Umbilical cord (tissue), 2 donors: Measurements from ENCODE around the gene STARD10. TPM values are rescaled to one million over a fixed set of nuclear protein-coding genes. Genes with fewer than 3 reads are reported as not detected.
"Not testable (repeated sequence)": the region's sequence is repeated elsewhere in the genome, so short reads cannot be mapped to it uniquely, and the experiment has no call there.

Source experiments
- DNase-seq: peaks from one replicate; pipeline ENCODE4 v3.0.0-alpha.2; 2015; ENCODE audit warnings: low spot score
- total RNA-seq: library from RNA; depleted of rRNA; stranded (reverse); fragments of >200 nt; gene quantifications from one replicate; pipeline ENCODE4 v1.2.3, GENCODE V29; 2014; ENCODE audit warnings: low replicate concordance; ENCODE audit not compliant: insufficient read depth

STARD10 gene
- total RNA-seq, 1 donor from 2014 or later = 56.1 TPM

DNA sequence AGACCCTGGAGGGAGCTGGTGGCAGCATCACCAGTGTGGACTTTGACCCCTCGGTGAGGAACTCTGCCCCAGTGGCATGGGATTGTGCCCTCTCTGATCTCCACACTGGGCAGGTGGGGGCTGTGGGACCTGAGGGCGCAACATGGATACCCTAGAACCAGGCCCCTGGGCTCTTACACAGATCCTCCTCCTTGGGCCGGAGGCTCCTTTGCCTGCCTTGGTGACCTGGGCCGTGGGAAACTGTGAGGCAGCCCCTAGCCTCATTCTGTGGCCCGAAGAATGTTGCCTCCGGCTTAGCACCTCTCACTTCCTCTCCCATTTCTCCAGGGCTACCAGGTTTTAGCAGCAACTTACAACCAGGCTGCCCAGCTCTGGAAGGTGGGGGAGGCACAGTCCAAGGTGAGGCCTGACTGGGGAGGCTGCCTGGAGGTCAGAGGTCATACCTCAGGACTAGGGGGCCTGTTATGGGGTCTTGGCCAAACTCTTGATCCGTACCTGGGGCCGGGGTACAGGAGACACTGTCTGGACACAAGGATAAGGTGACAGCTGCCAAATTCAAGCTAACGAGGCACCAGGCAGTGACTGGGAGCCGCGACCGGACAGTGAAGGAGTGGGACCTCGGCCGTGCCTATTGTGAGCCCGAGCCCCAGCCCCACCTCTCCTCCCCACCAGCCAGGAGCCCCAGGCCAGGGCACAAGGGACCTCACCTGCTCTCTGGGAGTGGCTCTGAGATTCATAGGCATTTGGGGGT lies 32.5 kb upstream of the STARD10 start:
- DNase-seq = no peak

- DNase-seq = no peak
Measured at GRCh38 chr11:72825661-72826060, 31.8 kb upstream of the STARD10 start.

DNA sequence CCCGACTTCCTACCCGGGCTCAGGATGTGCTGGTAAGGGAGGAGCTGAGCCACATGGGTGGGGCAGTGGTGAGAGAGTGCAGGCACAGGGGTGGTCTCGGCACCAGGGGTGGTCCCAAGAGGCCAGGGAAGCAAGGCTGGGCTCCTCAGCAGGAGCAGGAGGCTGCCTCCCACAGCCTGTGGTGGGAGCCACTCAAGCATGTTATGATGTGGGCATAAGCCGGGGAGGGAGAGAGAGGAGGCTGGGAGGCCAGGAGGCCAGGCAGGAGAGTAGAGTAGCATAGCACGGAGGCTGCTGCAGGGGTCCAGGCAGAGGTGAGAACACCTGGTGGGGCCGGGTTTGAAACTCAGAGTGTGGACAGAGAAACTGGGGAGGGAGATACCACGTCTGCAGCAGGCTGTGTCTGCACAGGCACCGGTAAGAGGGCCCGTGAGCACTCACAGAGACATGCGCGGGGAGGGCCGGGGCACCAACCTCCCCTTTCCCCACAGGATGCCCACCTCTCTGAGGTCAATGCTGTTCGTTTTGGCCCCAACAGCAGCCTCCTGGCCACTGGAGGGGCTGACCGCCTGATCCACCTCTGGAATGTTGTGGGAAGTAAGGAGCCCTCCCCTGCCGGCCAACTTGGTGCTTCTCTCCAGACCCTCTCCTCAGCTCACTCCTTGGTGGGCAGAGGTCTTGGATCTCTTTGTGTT lies 31.1 kb upstream of the STARD10 start:
- DNase-seq = no peak

GRCh38 chr11:72824020-72824419 lies 30.2 kb upstream of the STARD10 start:
- no peak for DNase-seq

DNA sequence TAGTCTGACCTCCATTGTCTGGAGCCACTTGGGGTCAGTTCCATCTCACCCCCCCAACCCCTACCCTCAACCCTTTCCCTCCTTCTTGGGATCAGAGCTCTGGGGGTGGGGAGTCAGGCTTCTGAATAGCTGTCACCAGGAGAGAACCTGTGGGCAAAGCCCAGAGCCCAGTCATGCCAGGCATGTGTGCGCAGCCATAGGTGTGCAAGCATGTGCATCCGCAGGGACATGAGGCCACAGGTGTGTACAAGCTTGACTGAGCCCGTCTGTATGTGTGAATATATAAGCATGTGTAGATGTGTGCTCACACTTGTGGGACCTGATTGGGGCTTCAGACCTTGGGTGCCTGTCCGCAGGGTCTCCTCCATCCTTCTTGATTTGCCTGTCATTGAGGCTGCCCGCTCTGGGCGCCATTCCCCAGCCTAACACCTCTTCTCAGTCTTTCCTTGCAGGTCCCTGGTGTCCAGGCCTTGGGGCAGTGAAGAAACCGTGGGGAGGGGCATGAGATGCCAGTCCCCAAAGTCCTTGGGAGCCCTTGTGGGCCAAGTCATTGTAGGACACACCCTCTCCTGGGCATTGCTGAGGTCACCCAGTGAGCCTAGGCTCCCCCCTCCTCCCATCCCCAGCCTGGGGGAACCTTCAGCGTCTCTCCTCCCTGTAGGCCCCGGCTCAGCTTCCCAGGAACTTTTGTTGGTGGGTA lies 29.4 kb upstream of the STARD10 start:
- DNase-seq = no peak

GRCh38 chr11:72821920-72822799 lies 28.3 kb upstream of the STARD10 start:
- peak; percentile 91 for DNase-seq

- no peak for DNase-seq
Measured at GRCh38 chr11:72821221-72821919, 27.5 kb upstream of the STARD10 start.

DNA sequence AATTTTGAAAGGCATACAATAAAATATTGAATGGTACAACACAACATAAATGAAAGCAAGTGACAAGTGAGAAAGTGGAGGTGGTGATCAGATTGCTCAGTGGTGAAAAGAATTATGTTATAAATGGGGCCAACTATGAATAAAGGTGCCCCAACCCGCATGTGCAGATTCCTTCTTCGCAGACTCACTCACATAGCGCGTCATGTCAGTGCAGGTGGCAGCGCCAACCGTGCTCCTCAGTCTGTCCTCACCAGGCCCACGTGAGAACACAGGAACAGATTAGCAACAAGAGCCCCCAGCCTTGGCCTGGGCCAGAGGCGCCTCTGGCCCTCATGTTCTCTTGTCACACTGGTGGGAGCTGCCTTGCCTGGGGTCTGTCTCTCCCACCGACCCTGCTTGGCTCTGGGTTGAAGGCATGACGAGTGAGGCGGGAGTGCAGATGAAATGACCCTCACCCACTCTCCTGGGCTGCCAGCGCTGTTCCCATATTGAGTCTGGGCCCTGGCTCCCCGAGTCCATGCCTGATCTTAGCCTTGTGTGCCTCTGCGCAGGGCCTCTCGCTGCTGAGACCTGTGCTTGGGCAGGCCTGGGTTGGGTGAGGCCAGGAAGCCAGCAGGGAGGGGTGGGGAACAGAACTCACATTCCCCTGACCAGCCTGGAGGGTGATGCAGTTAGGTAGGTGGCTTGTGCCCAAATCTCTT lies 26.7 kb upstream of the STARD10 start:
- no peak for DNase-seq

DNA sequence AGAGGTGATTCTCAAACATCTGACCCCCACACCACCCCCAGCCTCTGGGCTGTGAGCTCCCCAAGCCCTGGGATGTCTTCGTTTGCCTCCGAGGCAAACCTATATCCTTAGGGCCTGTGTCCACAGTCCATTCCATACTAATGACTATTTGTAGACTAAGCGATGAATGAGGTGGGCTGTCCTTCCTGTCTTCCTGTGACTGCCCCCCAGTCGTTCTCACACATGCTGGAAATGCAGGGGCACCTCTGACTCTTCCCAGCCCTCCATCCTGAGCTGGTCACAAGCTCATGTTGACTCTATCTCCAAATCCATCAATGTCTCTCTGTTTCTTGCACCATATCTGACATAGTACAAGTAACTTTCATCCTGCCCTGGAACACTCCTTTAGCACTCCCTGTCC lies 25.1 kb upstream of the STARD10 start:
- no peak for DNase-seq

DNA sequence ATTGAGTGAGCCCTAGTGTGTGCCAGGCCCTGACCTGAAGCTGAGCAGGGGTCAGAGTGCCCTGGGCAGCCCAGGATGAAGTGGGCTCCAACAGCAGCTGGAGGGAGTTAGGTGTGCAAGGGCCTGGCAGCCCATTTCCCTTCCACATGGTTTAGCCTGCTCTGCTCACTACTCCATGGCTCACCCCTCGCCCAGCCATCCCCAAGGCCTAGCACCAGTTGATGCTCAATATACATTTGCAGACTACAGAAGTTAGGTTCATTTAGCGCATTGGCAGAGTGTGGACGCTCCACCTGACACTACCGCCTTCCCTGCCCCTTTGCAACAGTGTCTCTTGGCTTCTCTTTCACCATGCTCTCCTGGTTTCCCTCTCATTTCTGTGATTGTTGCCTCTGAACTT lies 24.1 kb upstream of the STARD10 start:
- DNase-seq = no peak

GRCh38 chr11:72816404-72816990 lies 22.6 kb upstream of the STARD10 start:
- DNase-seq = no peak

DNA sequence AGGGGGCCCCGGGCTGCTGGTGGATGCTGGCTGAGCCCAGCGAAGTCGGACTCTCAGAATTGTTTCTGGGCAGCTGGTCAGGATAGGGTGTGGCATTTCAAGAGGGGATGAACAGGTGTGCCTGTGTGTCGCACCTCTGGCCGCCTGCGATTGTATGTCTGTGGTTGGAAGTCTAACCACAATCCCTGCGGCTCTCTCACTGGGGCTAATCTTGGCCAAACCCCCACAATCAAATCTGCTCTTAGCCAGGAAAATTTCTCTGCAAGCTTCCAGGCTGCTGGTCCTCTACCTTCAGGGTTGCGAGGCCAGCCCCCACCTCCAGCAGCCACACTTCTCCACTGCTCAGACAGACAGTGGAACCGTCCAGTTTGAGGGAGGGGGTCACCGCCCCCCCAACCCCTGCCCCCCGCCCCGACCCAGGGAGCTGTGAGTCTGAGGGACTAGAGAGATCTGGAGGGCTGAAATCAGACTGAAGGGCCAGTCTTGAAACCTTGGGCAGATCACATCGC lies 21.3 kb upstream of the STARD10 start:
- no peak for DNase-seq

GRCh38 chr11:72814286-72815109 lies 20.7 kb upstream of the STARD10 start, which contains the start of gene ATG16L2:
Gene ATG16L2 (plus strand): TSS chr11:72814411. CDS start chr11:72814446, 35 bp downstream.
- peak; percentile 92 for DNase-seq

GRCh38 chr11:72813740-72814285 lies 20.0 kb upstream of the STARD10 start:
- DNase-seq = peak; percentile 92

- DNase-seq = no peak
Measured at GRCh38 chr11:72812967-72813739, 19.3 kb upstream of the STARD10 start.

DNA sequence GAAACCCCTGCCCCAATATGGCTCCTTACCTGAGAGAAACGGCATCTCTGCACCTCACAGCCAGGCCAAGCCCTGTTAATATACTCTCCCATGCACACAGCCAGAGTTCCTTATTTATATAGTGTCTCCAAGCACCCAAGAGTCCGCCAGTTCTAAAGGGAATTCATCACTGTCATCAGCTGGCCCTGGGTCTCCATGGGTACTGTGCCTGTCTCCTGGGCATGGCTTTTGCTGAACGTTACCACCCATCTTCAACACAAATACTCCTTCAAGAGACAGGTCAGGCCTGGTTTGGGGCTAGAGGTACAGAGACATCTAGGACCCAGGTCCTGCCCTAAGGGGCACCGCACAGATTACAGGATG lies 18.7 kb upstream of the STARD10 start:
- no peak for DNase-seq

DNA sequence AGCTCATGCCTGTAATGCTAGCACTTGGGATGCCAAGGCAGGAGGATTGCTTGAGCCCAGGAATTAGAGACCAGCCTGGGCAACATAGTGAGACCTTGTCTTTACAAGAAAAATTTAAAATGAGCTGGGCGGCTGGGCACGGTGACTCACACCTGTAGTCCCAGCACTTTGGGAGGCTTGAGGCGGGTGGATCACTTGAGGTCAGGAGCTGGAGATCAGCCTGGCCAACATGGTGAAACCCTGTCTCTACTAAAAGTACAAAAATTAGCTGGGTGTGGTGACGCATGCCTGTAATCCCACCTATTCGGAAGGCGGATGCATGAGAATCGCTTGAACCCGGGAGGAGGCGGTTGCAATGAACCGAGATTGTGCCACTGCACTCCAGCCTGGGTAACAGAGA lies 17.8 kb upstream of the STARD10 start:
- DNase-seq = not testable (repeated sequence)

GRCh38 chr11:72808331-72808798 lies 14.5 kb upstream of the STARD10 start:
- DNase-seq = no peak
